GM12872 (cell line): Measurements from ENCODE around the gene KCNIP4.

Experiments
- CTCF ChIP-seq: IDR thresholded peaks from 3 replicates; pipeline ENCODE4 v1.5.1; 2011; ENCODE audit warnings: low read depth, mild to moderate bottlenecking, low read length, moderate library complexity; ENCODE audit not compliant: insufficient read depth

KCNIP4 gene

GRCh38 chr4:21517126-21517859, 431.3 kb downstream of the KCNIP4 start:
- TF ChIP-seq CTCF, result no peak

- no peak for TF ChIP-seq CTCF
Observed at GRCh38 chr4:21514022-21514694, 434.4 kb downstream of the KCNIP4 start.

DNA sequence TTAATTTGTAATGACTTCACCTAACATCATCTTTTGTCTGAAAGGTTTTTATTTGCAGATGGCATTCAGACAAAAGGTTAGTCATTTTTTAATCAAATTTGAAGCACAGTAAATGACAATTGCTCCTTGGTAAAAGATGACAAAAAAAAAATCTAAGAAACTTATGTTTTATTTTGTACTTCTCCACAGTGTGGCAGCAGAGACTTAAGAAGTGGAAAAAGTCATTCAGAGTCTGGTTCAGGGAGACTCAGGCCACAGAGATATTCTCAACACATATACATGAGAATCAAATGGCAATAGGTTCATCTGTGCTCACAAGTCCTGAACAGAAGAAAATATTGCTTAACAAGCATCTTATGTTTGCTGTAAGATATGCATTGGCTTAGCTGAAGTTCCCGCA, 436.2 kb downstream of the KCNIP4 start:
- TF ChIP-seq CTCF, result no peak; the same call in 2 of the 3 replicates

GRCh38 chr4:21507439-21507838, 441.1 kb downstream of the KCNIP4 start:
- peak; percentile 22; the same call in 1 of the 3 replicates for TF ChIP-seq CTCF

DNA sequence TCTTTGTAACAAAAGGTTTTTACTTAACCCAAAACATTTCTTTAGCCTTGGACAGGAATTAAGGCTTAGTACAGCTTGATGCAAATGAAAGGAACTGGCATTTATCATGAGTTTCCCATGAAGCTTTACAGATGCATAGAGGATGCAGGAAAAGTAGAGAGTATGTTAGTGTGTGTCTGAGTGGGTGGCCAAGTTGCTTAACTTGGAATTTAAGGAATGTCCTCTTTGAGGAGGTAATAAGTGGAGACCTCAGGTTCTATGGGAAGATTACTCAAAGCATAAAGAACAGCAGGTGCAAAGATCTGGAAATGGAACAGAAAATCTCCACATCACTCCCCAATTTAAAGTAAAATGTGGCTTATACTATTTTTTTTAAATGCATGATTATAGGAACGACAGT, 457.9 kb downstream of the KCNIP4 start:
- no peak for TF ChIP-seq CTCF

GRCh38 chr4:21476757-21477156, 471.8 kb downstream of the KCNIP4 start:
- no peak for TF ChIP-seq CTCF

DNA sequence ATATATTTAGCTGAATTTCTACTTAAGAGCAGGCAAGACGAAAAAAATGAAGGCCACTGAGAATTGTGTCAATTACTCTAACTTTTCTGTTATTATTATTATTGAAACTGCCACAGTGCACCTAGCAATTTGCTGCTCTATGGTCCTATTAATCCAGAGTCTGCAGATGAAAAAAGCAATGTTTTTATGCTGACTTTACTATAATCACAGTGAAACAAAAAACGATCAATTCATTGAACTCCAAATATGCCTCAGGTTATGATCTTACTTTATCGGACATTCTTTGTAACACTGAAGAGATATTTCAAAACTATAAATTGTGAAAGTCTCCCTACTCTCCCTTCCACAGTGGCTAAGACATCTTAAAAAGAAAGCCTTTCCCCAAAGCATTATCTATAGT, 474.4 kb downstream of the KCNIP4 start:
- TF ChIP-seq CTCF, result no peak
